Neuronal stem cell (in vitro differentiated cells): ENCODE results near the gene ATP2C2.

Experiments
- DNase-seq: peaks from one replicate; pipeline ENCODE4 v3.0.0-alpha.2; 2013; ENCODE audit warnings: low spot score
- H2AFZ ChIP-seq: one replicate; pipeline ENCODE4 v1.6.1; 2013; ENCODE audit warnings: mild to moderate bottlenecking, low read length, inconsistent platforms
- H2AK5ac ChIP-seq: 2 replicates; pipeline ENCODE4 v1.6.1; 2013; ENCODE audit warnings: low read depth, mild to moderate bottlenecking, inconsistent platforms, low read length, moderate library complexity, mixed read lengths
- H2BK120ac ChIP-seq: 2 replicates; pipeline ENCODE4 v1.6.1; 2013; ENCODE audit warnings: low read depth, mild to moderate bottlenecking, inconsistent platforms, low read length, moderate library complexity, mixed read lengths
- H2BK12ac ChIP-seq: one replicate; pipeline ENCODE4 v1.6.1; 2013; ENCODE audit warnings: low read length, inconsistent platforms
- H2BK15ac ChIP-seq: 2 replicates; pipeline ENCODE4 v1.6.1; 2013; ENCODE audit warnings: mild to moderate bottlenecking, low read length, inconsistent platforms, mixed read lengths
- H2BK5ac ChIP-seq: one replicate; pipeline ENCODE4 v1.6.1; 2013; ENCODE audit warnings: inconsistent platforms, mild to moderate bottlenecking, low read length, moderate library complexity
- H3K14ac ChIP-seq: one replicate; pipeline ENCODE4 v1.6.1; 2013; ENCODE audit warnings: low read length, inconsistent platforms
- H3K18ac ChIP-seq: 2 replicates; pipeline ENCODE4 v1.6.1; 2013; ENCODE audit warnings: low read length, inconsistent platforms
- H3K23ac ChIP-seq: 2 replicates; pipeline ENCODE4 v1.6.1; 2013; ENCODE audit warnings: low read depth, mild to moderate bottlenecking, mixed read lengths, low read length, inconsistent platforms; ENCODE audit not compliant: poor library complexity
- H3K27ac ChIP-seq: replicated peaks from 3 replicates; pipeline ENCODE4 v1.5.1; 2013; ENCODE audit warnings: low read length, inconsistent platforms
- H3K27me3 ChIP-seq, 3 experiments: 2 replicates each; pipeline ENCODE4 v1.6.1; 2013; ENCODE audit warnings: low read length in 3 of 3, mild to moderate bottlenecking in 2 of 3, inconsistent platforms in 1 of 3, low read depth in 1 of 3, mixed read lengths in 1 of 3, moderate library complexity in 1 of 3; ENCODE audit not compliant: control insufficient read depth in 3 of 3, insufficient read depth in 3 of 3
- H3K36me3 ChIP-seq, 2 donors: replicated peaks in 1 of 2; 2 replicates each; pipeline ENCODE4 v1.6.1; 2013; ENCODE audit warnings: low read length in 2 of 2; ENCODE audit not compliant: control insufficient read depth in 2 of 2, insufficient read depth in 2 of 2
- H3K4ac ChIP-seq: 2 replicates; pipeline ENCODE4 v1.6.1; 2013; ENCODE audit warnings: inconsistent platforms, mild to moderate bottlenecking, low read length, moderate library complexity
- H3K4me1 ChIP-seq, 2 donors: 1 replicate in 1 of 2; 2 replicates in 1 of 2; pipeline ENCODE4 v1.6.1; 2013; ENCODE audit warnings: low read length in 2 of 2, low read depth in 1 of 2; ENCODE audit not compliant: control insufficient read depth in 2 of 2, insufficient read depth in 1 of 2
- H3K4me2 ChIP-seq: one replicate; pipeline ENCODE4 v1.6.1; 2013; ENCODE audit warnings: mild to moderate bottlenecking, low read length, inconsistent platforms; ENCODE audit not compliant: insufficient read depth, poor library complexity, severe bottlenecking
- H3K4me3 ChIP-seq, 2 donors: 2 replicates each; pipeline ENCODE4 v1.5.1; 2013; ENCODE audit warnings: low read length in 2 of 2, mild to moderate bottlenecking in 2 of 2, inconsistent platforms in 1 of 2, moderate library complexity in 1 of 2
- H3K79me1 ChIP-seq: one replicate; pipeline ENCODE4 v1.6.1; 2013; ENCODE audit warnings: low read depth, mild to moderate bottlenecking, inconsistent platforms, low read length, moderate library complexity
- H3K9ac ChIP-seq: one replicate; pipeline ENCODE4 v1.6.1; 2013; ENCODE audit warnings: mild to moderate bottlenecking, low read depth, low read length, inconsistent platforms; ENCODE audit not compliant: poor library complexity
- H3K9me3 ChIP-seq, 2 donors: replicated peaks in 1 of 2; 2 replicates each; pipeline versions ENCODE3 to v1.6.1; 2013; ENCODE audit warnings: low read length in 2 of 2, mild to moderate bottlenecking in 2 of 2, inconsistent platforms in 1 of 2, low read depth in 1 of 2, mixed read lengths in 1 of 2, moderate library complexity in 1 of 2; ENCODE audit not compliant: control insufficient read depth in 2 of 2, insufficient read depth in 1 of 2
- H4K8ac ChIP-seq: one replicate; pipeline ENCODE4 v1.6.1; 2013; ENCODE audit warnings: low read depth, mild to moderate bottlenecking, inconsistent platforms, low read length, moderate library complexity
- H4K91ac ChIP-seq: one replicate; pipeline ENCODE4 v1.6.1; 2013; ENCODE audit warnings: low read length, low read depth, mild to moderate bottlenecking, inconsistent platforms; ENCODE audit not compliant: poor library complexity
- WGBS, 2 donors: extraction: QIAGEN DNeasy Blood & Tissue Kit; methylation state at CpG; one replicate each; pipeline ENCODE4 v1.1.7; 2013; ENCODE audit warnings: missing lambda C conversion rate in 2 of 2, mixed read lengths in 1 of 2; ENCODE audit not compliant: insufficient read length in 2 of 2, insufficient replicate concordance in 1 of 2; ENCODE audit errors: extremely low coverage in 2 of 2; 5-methylcytosine and 5-hydroxymethylcytosine counted together

ATP2C2 gene

GRCh38 chr16:84382396-84382795 lies 14.1 kb downstream of the ATP2C2 start:
- H4K8ac ChIP-seq, result no peak overlapping the region
- DNase-seq, result no peak
- no peak overlapping the region for H3K14ac ChIP-seq
- H3K23ac ChIP-seq, result no peak overlapping the region
- peaks cover 0 to 7% (median 0%) of the 10 kb centered on the region in 3 experiments for H3K27me3 ChIP-seq
- peak overlapping the region; percentile 38 for H3K9ac ChIP-seq
- H3K18ac ChIP-seq, result no peak overlapping the region
- no peak overlapping the region for H4K91ac ChIP-seq
- no peak overlapping the region for H2AK5ac ChIP-seq
- H3K36me3 ChIP-seq, result no peaks in the 10 kb centered on the region
- no peak overlapping the region for H2BK15ac ChIP-seq
- no peak overlapping the region for H2BK120ac ChIP-seq
- H3K79me1 ChIP-seq, result no peaks in the 10 kb centered on the region
- no peak overlapping the region for H3K4me2 ChIP-seq
- no peak overlapping the region for H3K4ac ChIP-seq
- no peak overlapping the region for H2BK12ac ChIP-seq
- peaks cover 3 to 12% of the 10 kb centered on the region in 2 donors for H3K9me3 ChIP-seq
- no peak overlapping the region for H3K4me3 ChIP-seq
- H3K4me1 ChIP-seq, result peaks cover 2 to 13% of the 10 kb centered on the region in 2 donors
- H2AFZ ChIP-seq, result no peak overlapping the region
- no peak overlapping the region for H2BK5ac ChIP-seq
- no peak overlapping the region for H3K27ac ChIP-seq
- WGBS, 2 donors, result no CpG with 5 or more reads among the region's 4 CpGs

GRCh38 chr16:84383106-84383505 lies 14.8 kb downstream of the ATP2C2 start:
- no peak overlapping the region for H3K9ac ChIP-seq
- no peak overlapping the region for H3K4me3 ChIP-seq
- no peak overlapping the region for H2AFZ ChIP-seq
- H3K4me1 ChIP-seq, result peaks cover 2 to 10% of the 10 kb centered on the region in 2 donors
- H2BK15ac ChIP-seq, result peak overlapping the region; percentile 37
- no peak for DNase-seq
- H3K9me3 ChIP-seq, result peaks cover 3 to 12% of the 10 kb centered on the region in 2 donors
- peaks cover 0 to 3% (median 0%) of the 10 kb centered on the region in 3 experiments for H3K27me3 ChIP-seq
- no peak overlapping the region for H3K14ac ChIP-seq
- no peak overlapping the region for H2BK120ac ChIP-seq
- H4K91ac ChIP-seq, result no peak overlapping the region
- H3K18ac ChIP-seq, result peak overlapping the region; percentile 54
- no peak overlapping the region for H3K4me2 ChIP-seq
- H2BK5ac ChIP-seq, result no peak overlapping the region
- no CpG with 5 or more reads among the region's 7 CpGs for WGBS, 2 donors
- no peak overlapping the region for H3K27ac ChIP-seq
- H3K36me3 ChIP-seq, result no peaks in the 10 kb centered on the region
- no peak overlapping the region for H3K23ac ChIP-seq
- no peaks in the 10 kb centered on the region for H3K79me1 ChIP-seq
- no peak overlapping the region for H4K8ac ChIP-seq
- no peak overlapping the region for H2BK12ac ChIP-seq
- no peak overlapping the region for H2AK5ac ChIP-seq
- H3K4ac ChIP-seq, result no peak overlapping the region

DNA sequence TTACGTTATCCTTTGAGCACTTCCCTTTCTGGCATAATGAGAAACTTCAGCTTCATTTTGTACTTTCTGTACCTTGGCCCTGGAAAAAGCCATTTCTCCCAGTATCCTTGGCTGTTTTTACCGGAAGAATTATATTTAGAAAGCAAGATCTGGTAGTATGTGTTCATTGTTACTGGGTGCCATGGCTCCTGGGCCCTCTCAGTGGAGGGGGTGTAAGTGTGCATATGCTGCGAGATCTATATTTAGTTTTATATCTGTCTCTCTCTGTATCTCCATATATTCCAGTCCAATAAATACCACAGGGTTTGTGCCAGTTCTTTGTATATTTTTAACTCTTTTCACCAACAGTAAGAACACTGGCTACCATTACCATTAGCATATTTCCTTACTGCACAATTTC lies 17.7 kb downstream of the ATP2C2 start:
- H2BK120ac ChIP-seq, result no peak overlapping the region

DNA sequence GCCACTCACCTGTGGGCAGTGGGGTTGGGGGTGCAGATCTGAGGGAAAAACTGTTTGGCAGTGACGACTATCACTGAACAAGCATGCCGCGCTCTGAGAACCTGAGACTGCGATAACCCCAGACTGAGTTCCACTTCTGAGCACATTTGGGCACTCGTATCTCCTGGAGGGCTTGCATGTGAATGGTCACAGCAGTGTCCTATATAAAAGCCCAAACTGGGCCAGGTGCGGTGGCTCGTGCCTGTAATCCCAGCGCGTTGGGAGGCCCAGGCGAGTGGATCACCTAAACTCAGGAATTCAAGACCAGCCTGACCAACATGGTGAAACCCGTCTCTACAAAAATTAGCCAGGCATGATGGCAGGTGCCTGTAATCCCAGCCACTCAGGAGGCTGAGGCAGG lies 18.7 kb downstream of the ATP2C2 start:
- no peak overlapping the region for H3K23ac ChIP-seq
- H2BK5ac ChIP-seq, result no peak overlapping the region
- no peak overlapping the region for H2AFZ ChIP-seq
- no peak for DNase-seq
- peaks cover 0 to 4% of the 10 kb centered on the region in 2 donors for H3K4me1 ChIP-seq
- no peak overlapping the region for H2BK12ac ChIP-seq
- no peak overlapping the region for H2BK15ac ChIP-seq
- H3K4ac ChIP-seq, result no peak overlapping the region
- no peak overlapping the region for H4K8ac ChIP-seq
- H3K9ac ChIP-seq, result no peak overlapping the region
- H3K4me3 ChIP-seq, result no peak overlapping the region
- H3K27ac ChIP-seq, result no peak overlapping the region
- no peak overlapping the region for H3K18ac ChIP-seq
- no peaks in the 10 kb centered on the region for H3K79me1 ChIP-seq
- H4K91ac ChIP-seq, result no peak overlapping the region
- H3K14ac ChIP-seq, result no peak overlapping the region
- H3K36me3 ChIP-seq, result no peaks in the 10 kb centered on the region
- no peak overlapping the region for H3K4me2 ChIP-seq
- no peak overlapping the region for H2AK5ac ChIP-seq
- H2BK120ac ChIP-seq, result no peak overlapping the region
- peaks cover 3 to 12% of the 10 kb centered on the region in 2 donors for H3K9me3 ChIP-seq
- WGBS, 2 donors, result no CpG with 5 or more reads among the region's 11 CpGs
- H3K27me3 ChIP-seq, result peaks cover 0 to 3% (median 0%) of the 10 kb centered on the region in 3 experiments

More for the DNA sequence above, 17.7 kb downstream of the ATP2C2 start:
- H3K9me3 ChIP-seq, result peaks cover 3 to 12% of the 10 kb centered on the region in 2 donors
- H3K14ac ChIP-seq, result no peak overlapping the region
- no peak overlapping the region for H2AK5ac ChIP-seq
- H3K27ac ChIP-seq, result no peak overlapping the region
- peak overlapping the region; percentile 76 for H3K18ac ChIP-seq
- H3K79me1 ChIP-seq, result no peaks in the 10 kb centered on the region
- no peak overlapping the region for H2BK5ac ChIP-seq
- H4K91ac ChIP-seq, result no peak overlapping the region
- no peak overlapping the region for H3K4me3 ChIP-seq
- no peak overlapping the region for H3K4me2 ChIP-seq
- no peaks in the 10 kb centered on the region for H3K36me3 ChIP-seq
- H2BK12ac ChIP-seq, result no peak overlapping the region
- peaks cover 0 to 3% (median 0%) of the 10 kb centered on the region in 3 experiments for H3K27me3 ChIP-seq
- no peak overlapping the region for H4K8ac ChIP-seq
- WGBS, 2 donors, result no CpG with 5 or more reads among the region's 3 CpGs
- no peak overlapping the region for H3K23ac ChIP-seq
- H2BK15ac ChIP-seq, result no peak overlapping the region
- no peak overlapping the region for H3K9ac ChIP-seq
- no peak overlapping the region for H3K4ac ChIP-seq
- H3K4me1 ChIP-seq, result no peaks in the 10 kb centered on the region
- DNase-seq, result no peak
- no peak overlapping the region for H2AFZ ChIP-seq
